ENCODE measurements around the gene CHAT.

Gene CHAT

GRCh38 chr10:49686651-49687050, 72.8 kb downstream of the CHAT start:
- no peak for DNase-seq (ENCODE audit: low read depth, low spot score)

DNA sequence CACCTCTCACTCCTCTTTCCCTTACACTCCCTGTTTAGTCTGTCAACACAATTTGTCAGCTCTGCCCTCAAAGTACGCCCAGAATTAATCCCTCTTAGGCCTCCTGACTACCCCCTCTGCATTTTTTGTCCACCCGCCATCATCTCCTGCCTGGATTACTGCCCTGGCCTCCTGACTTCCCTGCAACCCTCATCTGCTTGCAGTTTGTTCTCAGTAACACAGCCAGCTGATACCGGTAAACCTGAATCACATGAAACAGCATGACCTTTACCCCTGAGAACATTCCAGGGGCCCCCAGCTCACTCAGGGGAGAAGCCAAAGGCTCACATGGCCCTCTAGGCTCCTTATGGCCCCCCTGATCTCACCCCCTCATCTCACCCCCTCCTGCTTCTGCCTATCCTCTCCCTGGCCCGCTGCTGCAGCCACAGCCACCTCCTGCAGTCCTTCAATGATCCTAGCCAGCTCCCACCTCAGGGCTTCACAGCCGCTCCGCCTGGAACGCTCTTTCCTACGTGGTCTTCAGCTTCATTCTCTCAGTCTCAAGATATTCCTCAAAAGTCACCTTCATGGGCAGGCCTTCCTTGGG, 74.5 kb downstream of the CHAT start:
- no peak for DNase-seq (ENCODE audit: low read depth, low spot score)

DNA sequence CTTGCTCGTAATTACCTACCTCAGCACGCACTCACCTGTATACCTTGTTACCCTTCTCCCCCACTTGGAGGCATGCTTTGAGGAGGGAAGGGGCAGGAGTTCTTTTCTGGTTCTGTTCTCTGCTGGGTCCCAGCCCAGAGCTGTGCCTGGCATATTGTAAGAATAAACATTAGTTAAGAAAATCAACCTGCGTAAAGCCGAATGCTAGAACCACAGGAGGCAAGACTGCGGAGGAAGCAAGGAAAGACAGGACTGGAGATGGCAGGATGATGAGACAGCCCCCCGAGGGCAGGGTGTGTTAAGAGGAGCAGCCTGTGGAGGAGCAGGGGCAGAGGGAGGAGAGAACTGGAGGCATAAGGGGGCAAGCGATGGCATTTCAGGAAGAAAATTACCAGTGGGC, 75.1 kb downstream of the CHAT start:
- no peak for DNase-seq (ENCODE audit: low read depth, low spot score)

DNA sequence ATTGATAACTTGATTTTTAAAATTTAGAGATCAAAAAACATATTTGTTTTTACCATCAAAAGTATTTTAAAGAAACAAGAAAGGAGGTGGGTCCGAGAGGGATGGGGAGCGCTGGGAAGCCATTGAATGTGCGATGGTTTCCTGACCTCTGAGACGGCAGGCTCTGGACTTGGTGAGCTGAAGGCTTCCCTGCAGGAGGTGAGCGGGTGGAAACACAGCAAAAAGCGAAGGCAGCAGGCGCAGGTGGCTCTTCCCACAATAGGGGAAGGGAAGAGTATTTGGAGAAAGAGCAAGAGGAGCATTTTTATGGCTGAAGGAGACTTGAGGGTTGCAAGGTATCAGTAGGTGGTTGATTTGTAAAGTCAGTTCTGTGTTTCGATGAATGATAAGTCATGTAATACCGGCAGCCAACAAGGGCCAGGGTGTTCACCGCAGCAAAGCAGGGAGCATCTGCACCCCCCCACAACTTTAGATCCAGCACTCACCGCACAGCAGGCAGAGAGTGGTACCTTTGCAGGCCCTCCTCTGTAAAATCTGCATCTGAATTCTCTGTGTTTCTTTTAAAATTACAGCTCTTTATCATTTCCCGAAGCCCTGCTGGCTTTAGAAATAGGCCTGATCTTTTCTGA, 76.2 kb downstream of the CHAT start:
- DNase-seq (ENCODE audit: low read depth, low spot score), result no peak

DNA sequence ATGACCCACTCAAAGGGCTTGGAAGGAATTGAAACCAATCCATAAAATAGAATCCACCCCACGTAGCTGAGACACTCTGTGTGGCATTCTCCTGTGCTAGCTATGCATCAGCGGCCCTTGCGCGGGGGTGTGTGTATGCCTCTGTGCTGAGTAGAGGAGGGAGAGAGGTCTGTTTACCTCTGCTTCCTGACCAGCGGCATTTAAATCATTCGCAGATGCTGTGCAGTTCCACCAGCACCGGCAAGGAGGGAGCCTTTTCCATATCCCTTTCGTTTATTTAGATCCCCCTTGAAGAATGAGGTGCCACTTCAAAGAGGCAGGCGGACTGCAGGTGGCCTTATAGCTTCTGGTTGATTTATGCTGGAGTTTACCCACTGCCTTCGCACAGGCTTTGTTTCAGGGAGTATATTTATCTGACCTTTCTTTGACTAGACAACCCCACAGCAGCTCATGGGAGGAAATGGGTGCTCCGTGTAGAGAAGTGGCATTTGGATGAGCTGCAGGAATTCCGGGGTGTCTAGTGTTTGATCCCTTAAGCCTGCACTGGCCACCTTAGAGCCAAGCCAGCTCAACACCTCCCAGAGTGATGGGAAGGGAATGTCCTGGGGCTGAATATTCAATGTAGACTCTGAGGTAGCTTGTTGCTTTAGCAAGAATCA, 77.0 kb downstream of the CHAT start:
- DNase-seq (ENCODE audit: low read depth, low spot score), result no peak

DNA sequence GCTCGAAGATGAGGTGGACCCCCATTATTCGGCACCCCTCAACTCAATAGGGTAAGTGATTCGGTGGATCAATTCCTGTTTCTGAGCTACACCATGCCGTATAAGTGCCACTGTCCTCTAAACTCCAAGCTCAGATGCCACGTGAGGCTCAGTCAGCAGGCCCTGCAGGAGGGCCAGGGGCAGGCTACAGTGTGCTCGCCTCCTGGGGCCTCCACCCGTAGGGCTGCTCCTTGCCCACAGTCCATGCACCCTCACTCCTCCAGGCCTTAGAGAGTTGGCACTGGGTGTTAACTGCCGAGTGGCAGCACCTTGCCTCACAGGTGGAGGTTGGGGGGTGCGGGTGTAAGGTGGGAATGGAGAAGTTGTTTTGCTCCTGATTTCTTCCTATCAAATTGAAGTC, 77.8 kb downstream of the CHAT start:
- no peak for DNase-seq (ENCODE audit: low read depth, low spot score)

DNA sequence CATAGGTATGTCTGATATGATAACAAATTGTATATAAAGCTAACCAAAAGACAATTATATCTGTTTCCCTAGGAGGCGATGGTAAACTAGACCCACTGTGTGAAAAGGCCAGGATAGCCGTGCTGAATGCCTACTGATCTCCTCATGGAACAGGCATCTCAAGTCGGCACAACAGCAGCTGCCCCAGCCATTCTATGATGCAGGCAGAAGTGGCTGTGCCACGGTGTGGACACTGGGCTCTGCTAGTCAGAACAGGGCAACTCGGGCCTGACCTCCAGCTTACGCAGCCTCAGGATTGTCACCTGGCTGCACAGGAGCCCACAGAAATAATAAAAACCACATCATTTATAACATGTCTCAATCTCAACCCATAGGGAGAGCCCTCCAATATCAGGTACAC, 80.6 kb downstream of the CHAT start:
- no peak for DNase-seq (ENCODE audit: low read depth, low spot score)

DNA sequence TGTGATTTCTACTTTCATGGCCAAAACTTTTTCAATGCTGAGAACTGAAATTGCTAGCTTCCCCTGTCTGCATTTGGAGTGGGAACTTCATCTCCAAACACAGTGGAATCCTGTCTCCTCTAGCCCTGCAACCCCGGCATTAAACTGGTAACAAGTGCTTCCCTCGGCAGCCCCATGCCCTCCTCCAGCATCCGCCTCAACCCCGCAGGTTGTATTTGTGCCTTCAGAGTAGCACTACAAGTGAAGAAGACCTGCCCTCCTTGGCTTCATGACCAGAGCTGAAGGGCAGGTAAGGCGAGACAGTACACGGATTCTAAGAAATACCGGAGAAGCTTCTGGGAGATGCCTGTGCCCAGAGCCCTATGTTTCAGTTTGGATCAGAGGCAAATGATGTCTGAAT, 82.5 kb downstream of the CHAT start:
- DNase-seq (ENCODE audit: low read depth, low spot score), result no peak

DNA sequence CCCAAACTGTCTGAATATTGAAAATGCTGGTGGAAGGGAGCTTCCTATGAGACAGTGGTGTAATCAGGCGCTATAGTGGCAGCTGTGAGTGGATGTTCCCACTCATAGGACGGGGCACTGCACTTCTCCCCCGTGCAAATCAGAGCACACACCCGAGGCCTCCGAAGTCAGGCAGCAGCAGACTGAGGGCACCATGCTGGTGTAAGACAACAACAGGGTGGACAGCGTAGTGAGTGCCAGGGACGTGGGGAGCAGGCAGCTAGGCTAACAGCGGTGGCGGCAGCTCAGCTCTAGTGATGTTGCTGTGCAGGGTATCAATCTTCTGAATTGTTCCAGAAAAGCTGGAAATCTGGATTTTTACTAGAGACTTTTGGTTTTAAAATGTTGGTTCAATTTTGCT, 84.8 kb downstream of the CHAT start:
- no peak for DNase-seq (ENCODE audit: low read depth, low spot score)

GRCh38 chr10:49700211-49700610, 86.4 kb downstream of the CHAT start:
- DNase-seq (ENCODE audit: low read depth, low spot score), result no peak

DNA sequence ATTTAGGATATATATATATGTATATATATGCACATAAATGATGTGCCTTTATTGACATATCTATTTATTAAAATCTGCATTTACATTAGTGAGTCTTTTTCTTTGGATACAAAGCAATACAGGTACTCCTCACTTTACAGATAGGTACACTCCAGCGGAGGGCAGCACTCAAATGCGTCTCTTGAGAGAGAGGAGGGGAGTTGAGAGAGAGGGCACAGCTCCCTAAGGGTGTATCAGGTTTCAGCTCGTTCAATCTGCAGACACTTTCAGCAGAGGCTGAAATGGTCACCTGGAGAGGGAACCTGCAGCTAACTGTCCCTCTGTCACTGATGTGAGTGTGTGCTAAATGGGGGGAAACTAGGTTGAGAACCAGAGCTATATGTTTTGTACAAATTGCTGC, 87.2 kb downstream of the CHAT start:
- no peak for DNase-seq (ENCODE audit: low read depth, low spot score)

DNA sequence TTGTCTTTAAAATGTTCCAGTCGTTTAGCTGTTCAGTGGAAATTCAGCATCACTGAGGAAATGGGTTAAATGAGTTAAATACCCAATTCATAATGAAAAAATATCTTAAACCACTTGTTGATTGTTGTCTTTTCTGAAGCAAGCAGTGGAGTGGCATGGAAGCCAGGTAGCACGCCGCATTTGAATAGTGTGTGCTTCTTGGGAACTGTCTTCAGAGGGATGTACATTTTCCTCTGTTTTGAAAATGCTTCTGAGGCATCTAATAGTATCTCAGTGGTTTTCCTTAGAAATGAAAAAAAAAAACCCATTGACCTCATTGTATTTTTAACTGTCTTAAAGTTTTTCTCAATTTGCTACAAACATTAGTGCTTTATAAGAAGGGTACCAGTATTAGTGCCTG, 93.7 kb downstream of the CHAT start:
- DNase-seq (ENCODE audit: low read depth, low spot score), result no peak

GRCh38 chr10:49709934-49710333, 96.1 kb downstream of the CHAT start:
- DNase-seq (ENCODE audit: low read depth, low spot score), result no peak

GRCh38 chr10:49710966-49711365, 97.1 kb downstream of the CHAT start:
- DNase-seq (ENCODE audit: low read depth, low spot score), result no peak

DNA sequence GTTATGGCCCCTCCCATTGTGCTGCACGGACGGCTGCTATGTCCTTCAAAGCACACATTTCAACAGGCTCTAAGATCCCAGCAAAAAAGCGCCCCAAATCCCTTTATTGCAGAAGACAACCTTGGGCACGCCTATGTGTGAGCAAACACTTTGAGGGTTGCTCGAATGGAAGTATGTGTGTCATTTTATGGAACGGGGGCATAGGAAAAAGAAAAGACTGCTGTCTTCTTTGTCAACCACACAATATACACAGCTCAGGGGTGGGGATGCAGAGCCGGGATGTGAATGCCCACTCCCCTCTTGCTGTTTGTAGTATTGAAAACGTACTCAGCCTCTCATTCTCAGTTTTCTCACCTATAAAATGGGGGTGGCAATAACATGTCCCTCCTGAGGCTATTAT, 97.6 kb downstream of the CHAT start:
- no peak for DNase-seq (ENCODE audit: low read depth, low spot score)

DNA sequence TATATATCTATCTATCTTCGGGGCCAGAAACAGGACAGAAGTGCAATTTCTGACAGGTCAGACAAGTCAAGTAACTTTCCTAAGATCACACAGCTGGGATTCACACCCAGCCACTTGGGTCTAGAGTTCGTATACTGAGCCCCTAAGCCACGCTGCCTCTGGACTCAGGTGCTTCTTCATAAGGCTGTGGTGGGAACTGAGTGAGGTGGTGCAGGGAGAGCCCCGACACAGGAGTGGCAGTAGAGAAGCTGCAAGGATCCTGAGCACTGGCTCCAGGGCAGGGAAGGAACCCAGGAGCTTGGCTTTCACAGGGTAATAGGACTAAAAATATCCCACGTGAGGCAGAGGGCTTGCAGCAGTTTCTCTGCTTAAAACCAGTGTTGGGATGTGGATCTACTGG, 99.4 kb downstream of the CHAT start:
- no peak for DNase-seq (ENCODE audit: low read depth, low spot score)

Measured in activated CD4-positive, CD25-positive, alpha-beta regulatory T cell treated with anti-CD3 and anti-CD28 coated beads, Interleukin-2, amount 50 U/mL, for 16 hours (primary cell).